Neuronal stem cell (in vitro differentiated cells): ENCODE measurements around the gene PKD2L2. TPM values are rescaled to one million over a fixed set of nuclear protein-coding genes. Genes with fewer than 3 reads are reported as not detected.

ENCODE experiments used
- DNase-seq: peaks from one replicate; pipeline ENCODE4 v3.0.0-alpha.2; 2013; ENCODE audit warnings: low spot score
- H2AFZ ChIP-seq: one replicate; pipeline ENCODE4 v1.6.1; 2013; ENCODE audit warnings: mild to moderate bottlenecking, low read length, inconsistent platforms
- H2AK5ac ChIP-seq: 2 replicates; pipeline ENCODE4 v1.6.1; 2013; ENCODE audit warnings: low read depth, mild to moderate bottlenecking, inconsistent platforms, low read length, moderate library complexity, mixed read lengths
- H2BK120ac ChIP-seq: 2 replicates; pipeline ENCODE4 v1.6.1; 2013; ENCODE audit warnings: low read depth, mild to moderate bottlenecking, inconsistent platforms, low read length, moderate library complexity, mixed read lengths
- H2BK12ac ChIP-seq: one replicate; pipeline ENCODE4 v1.6.1; 2013; ENCODE audit warnings: low read length, inconsistent platforms
- H2BK15ac ChIP-seq: 2 replicates; pipeline ENCODE4 v1.6.1; 2013; ENCODE audit warnings: mild to moderate bottlenecking, low read length, inconsistent platforms, mixed read lengths
- H2BK5ac ChIP-seq: one replicate; pipeline ENCODE4 v1.6.1; 2013; ENCODE audit warnings: inconsistent platforms, mild to moderate bottlenecking, low read length, moderate library complexity
- H3K14ac ChIP-seq: one replicate; pipeline ENCODE4 v1.6.1; 2013; ENCODE audit warnings: low read length, inconsistent platforms
- H3K18ac ChIP-seq: 2 replicates; pipeline ENCODE4 v1.6.1; 2013; ENCODE audit warnings: low read length, inconsistent platforms
- H3K23ac ChIP-seq: 2 replicates; pipeline ENCODE4 v1.6.1; 2013; ENCODE audit warnings: low read depth, mild to moderate bottlenecking, mixed read lengths, low read length, inconsistent platforms; ENCODE audit not compliant: poor library complexity
- H3K27ac ChIP-seq: replicated peaks from 3 replicates; pipeline ENCODE4 v1.5.1; 2013; ENCODE audit warnings: low read length, inconsistent platforms
- H3K27me3 ChIP-seq, 3 experiments: 2 replicates each; pipeline ENCODE4 v1.6.1; 2013; ENCODE audit warnings: low read length in 3 of 3, mild to moderate bottlenecking in 2 of 3, inconsistent platforms in 1 of 3, low read depth in 1 of 3, mixed read lengths in 1 of 3, moderate library complexity in 1 of 3; ENCODE audit not compliant: control insufficient read depth in 3 of 3, insufficient read depth in 3 of 3
- H3K36me3 ChIP-seq, 2 donors: replicated peaks in 1 of 2; 2 replicates each; pipeline ENCODE4 v1.6.1; 2013; ENCODE audit warnings: low read length in 2 of 2; ENCODE audit not compliant: control insufficient read depth in 2 of 2, insufficient read depth in 2 of 2
- H3K4ac ChIP-seq: 2 replicates; pipeline ENCODE4 v1.6.1; 2013; ENCODE audit warnings: inconsistent platforms, mild to moderate bottlenecking, low read length, moderate library complexity
- H3K4me1 ChIP-seq, 2 donors: 1 replicate in 1 of 2; 2 replicates in 1 of 2; pipeline ENCODE4 v1.6.1; 2013; ENCODE audit warnings: low read length in 2 of 2, low read depth in 1 of 2; ENCODE audit not compliant: control insufficient read depth in 2 of 2, insufficient read depth in 1 of 2
- H3K4me2 ChIP-seq: one replicate; pipeline ENCODE4 v1.6.1; 2013; ENCODE audit warnings: mild to moderate bottlenecking, low read length, inconsistent platforms; ENCODE audit not compliant: insufficient read depth, poor library complexity, severe bottlenecking
- H3K4me3 ChIP-seq, 2 donors: 2 replicates each; pipeline ENCODE4 v1.5.1; 2013; ENCODE audit warnings: low read length in 2 of 2, mild to moderate bottlenecking in 2 of 2, inconsistent platforms in 1 of 2, moderate library complexity in 1 of 2
- H3K79me1 ChIP-seq: one replicate; pipeline ENCODE4 v1.6.1; 2013; ENCODE audit warnings: low read depth, mild to moderate bottlenecking, inconsistent platforms, low read length, moderate library complexity
- H3K9ac ChIP-seq: one replicate; pipeline ENCODE4 v1.6.1; 2013; ENCODE audit warnings: mild to moderate bottlenecking, low read depth, low read length, inconsistent platforms; ENCODE audit not compliant: poor library complexity
- H3K9me3 ChIP-seq, 2 donors: replicated peaks in 1 of 2; 2 replicates each; pipeline versions ENCODE3 to v1.6.1; 2013; ENCODE audit warnings: low read length in 2 of 2, mild to moderate bottlenecking in 2 of 2, inconsistent platforms in 1 of 2, low read depth in 1 of 2, mixed read lengths in 1 of 2, moderate library complexity in 1 of 2; ENCODE audit not compliant: control insufficient read depth in 2 of 2, insufficient read depth in 1 of 2
- H4K8ac ChIP-seq: one replicate; pipeline ENCODE4 v1.6.1; 2013; ENCODE audit warnings: low read depth, mild to moderate bottlenecking, inconsistent platforms, low read length, moderate library complexity
- H4K91ac ChIP-seq: one replicate; pipeline ENCODE4 v1.6.1; 2013; ENCODE audit warnings: low read length, low read depth, mild to moderate bottlenecking, inconsistent platforms; ENCODE audit not compliant: poor library complexity
- WGBS, 2 donors: extraction: QIAGEN DNeasy Blood & Tissue Kit; methylation state at CpG; one replicate each; pipeline ENCODE4 v1.1.7; 2013; ENCODE audit warnings: missing lambda C conversion rate in 2 of 2, mixed read lengths in 1 of 2; ENCODE audit not compliant: insufficient read length in 2 of 2, insufficient replicate concordance in 1 of 2; ENCODE audit errors: extremely low coverage in 2 of 2; 5-methylcytosine and 5-hydroxymethylcytosine counted together
- polyA plus RNA-seq, 2 experiments: library from polyadenylated mRNA; stranded (reverse); fragments of 200-250 nt; gene quantifications; one replicate each; pipeline ENCODE4 v1.2.3, GENCODE V29; 2013

PKD2L2 gene
- not detected for polyA plus RNA-seq (2013, experiment 1 of 2)
- not detected for polyA plus RNA-seq (2013, experiment 2 of 2)

DNA sequence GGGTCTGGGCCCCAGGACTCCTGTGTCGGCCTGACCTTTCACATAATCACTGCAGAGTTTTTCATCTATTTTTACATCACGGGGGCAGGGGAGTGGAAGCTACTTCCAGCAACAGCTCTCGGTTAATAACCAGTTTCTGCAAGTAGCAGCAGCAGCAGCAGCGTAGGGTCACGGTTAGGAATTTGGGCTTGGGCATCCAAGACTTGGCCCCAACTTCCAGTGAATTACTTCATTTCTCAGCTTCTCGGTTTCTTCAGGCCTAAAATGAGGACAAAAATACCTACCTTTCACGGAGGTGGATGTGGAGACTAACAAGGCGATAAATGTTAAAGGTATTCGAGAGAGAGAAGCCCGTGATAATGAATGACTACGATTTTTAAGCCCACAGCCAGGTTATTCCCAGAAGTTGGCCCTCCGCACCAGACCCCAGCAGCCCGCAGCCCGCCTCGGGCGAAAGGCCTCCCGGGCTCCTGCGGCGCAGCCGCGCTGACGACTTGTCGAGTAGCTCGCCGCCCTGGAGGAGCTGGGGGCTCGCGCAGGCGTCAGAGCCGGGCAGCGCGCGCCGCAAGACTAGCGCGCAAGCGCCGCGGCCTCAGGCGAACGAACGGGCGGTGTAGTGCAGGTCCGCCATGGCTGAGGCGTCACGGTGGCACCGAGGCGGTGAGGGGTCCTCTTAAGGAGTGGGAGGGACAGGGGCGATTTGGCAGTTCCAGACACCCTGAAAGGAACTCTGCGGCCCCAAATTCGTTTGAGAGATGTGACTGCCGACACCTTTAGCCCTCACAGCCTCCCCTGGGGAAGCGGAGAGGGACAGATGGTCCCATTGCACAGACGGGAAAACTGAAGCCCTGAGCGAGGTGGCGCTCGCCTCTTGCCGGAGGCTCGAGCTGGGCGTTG is at the start of gene PKD2L2:
Gene PKD2L2 (plus strand): TSS at position 595 of the 897 bp plus-strand sequence. CDS start 35 bp downstream, at position 630.
- peak within 1 kb of the TSS; percentile 94 for H3K23ac ChIP-seq
- peak within 1 kb of the TSS; percentile 93 for H3K18ac ChIP-seq
- peaks cover 3% of the 10 kb centered on the region for H3K79me1 ChIP-seq
- H3K27ac ChIP-seq, result no peak within 1 kb of the TSS
- H2BK12ac ChIP-seq, result no peak within 1 kb of the TSS
- peak within 1 kb of the TSS; percentile 50 for H4K8ac ChIP-seq
- peaks cover 0 to 2% (median 0%) of the 10 kb centered on the region in 3 experiments for H3K27me3 ChIP-seq
- no peak within 1 kb of the TSS for H2BK120ac ChIP-seq
- peaks cover 0 to 2% of the 10 kb centered on the region in 2 donors for H3K9me3 ChIP-seq
- H3K4ac ChIP-seq, result no peak within 1 kb of the TSS
- H3K14ac ChIP-seq, result no peak within 1 kb of the TSS
- DNase-seq, result peak; percentile 23
- H4K91ac ChIP-seq, result no peak within 1 kb of the TSS
- H3K4me1 ChIP-seq, result peaks cover 2 to 7% of the 10 kb centered on the region in 2 donors
- no peak within 1 kb of the TSS for H2BK5ac ChIP-seq
- peak within 1 kb of the TSS; percentile 37 for H2BK15ac ChIP-seq
- no peaks in the 10 kb centered on the region for H3K36me3 ChIP-seq
- H3K4me3 ChIP-seq, result peak within 1 kb of the TSS in 1 of 2 donors; percentile 63
- no CpG with 5 or more reads among the region's 59 CpGs for WGBS, 2 donors
- no peak within 1 kb of the TSS for H2AK5ac ChIP-seq
- peak within 1 kb of the TSS; percentile 88 for H2AFZ ChIP-seq
- H3K9ac ChIP-seq, result no peak within 1 kb of the TSS
- no peak within 1 kb of the TSS for H3K4me2 ChIP-seq

DNA sequence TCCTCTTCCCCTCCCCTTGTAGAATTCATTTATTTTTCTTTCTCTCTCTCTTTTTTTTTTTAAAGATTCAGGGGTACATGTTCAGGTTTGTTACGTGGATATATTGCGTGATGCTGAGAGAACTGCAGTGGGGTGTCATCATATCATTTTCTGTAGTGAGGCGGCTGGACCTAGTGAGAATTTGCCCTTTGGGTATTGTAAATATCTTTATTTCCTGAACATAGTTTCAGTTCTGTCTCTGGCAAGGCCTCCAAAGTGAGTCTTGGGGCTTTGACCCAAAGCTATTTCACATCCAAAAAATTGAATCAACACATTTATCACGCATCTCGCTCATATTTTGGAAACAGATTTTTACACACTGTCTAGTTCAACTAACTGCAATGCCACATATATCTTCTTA is 47.0 kb upstream of the PKD2L2 start:
- Histone ChIP-seq H3K79me1 (no peaks in the 10 kb centered on the region), H2BK15ac (no peak overlapping the region), H3K9ac (no peak overlapping the region), H3K4me3 (no peak overlapping the region), H3K27ac (no peak overlapping the region), H2BK12ac (no peak overlapping the region), H3K18ac (no peak overlapping the region), H3K14ac (no peak overlapping the region), H3K9me3 (no peaks in the 10 kb centered on the region), H2AFZ (no peak overlapping the region), H4K8ac (no peak overlapping the region), H3K4ac (no peak overlapping the region), H2BK120ac (no peak overlapping the region), H3K4me1 (no peaks in the 10 kb centered on the region), H3K36me3 (no peaks in the 10 kb centered on the region), H3K23ac (no peak overlapping the region), H3K4me2 (no peak overlapping the region), H2BK5ac (no peak overlapping the region), H2AK5ac (no peak overlapping the region), H3K27me3 (peaks cover 0 to 8% (median 0%) of the 10 kb centered on the region in 3 experiments), H4K91ac (no peak overlapping the region)
- DNase-seq, result no peak
- WGBS, 2 donors, result no CpG with 5 or more reads among the region's 5 CpGs

GRCh38 chr5:137843676-137844299 is 45.5 kb upstream of the PKD2L2 start:
- H2BK12ac ChIP-seq, result no peak overlapping the region
- H3K4me2 ChIP-seq, result no peak overlapping the region
- H2AK5ac ChIP-seq, result no peak overlapping the region
- H3K4me3 ChIP-seq, result no peak overlapping the region
- no peak overlapping the region for H4K91ac ChIP-seq
- H3K27ac ChIP-seq, result no peak overlapping the region
- no CpG with 5 or more reads among the region's 4 CpGs for WGBS, 2 donors
- H3K9me3 ChIP-seq, result no peaks in the 10 kb centered on the region
- no peak overlapping the region for H3K18ac ChIP-seq
- H3K9ac ChIP-seq, result no peak overlapping the region
- H3K36me3 ChIP-seq, result no peaks in the 10 kb centered on the region
- H2BK120ac ChIP-seq, result no peak overlapping the region
- H3K27me3 ChIP-seq, result peaks cover 0 to 8% (median 0%) of the 10 kb centered on the region in 3 experiments
- H2AFZ ChIP-seq, result no peak overlapping the region
- no peak overlapping the region for H3K23ac ChIP-seq
- H2BK5ac ChIP-seq, result no peak overlapping the region
- H3K4ac ChIP-seq, result no peak overlapping the region
- H3K14ac ChIP-seq, result no peak overlapping the region
- no peak overlapping the region for H2BK15ac ChIP-seq
- no peaks in the 10 kb centered on the region for H3K4me1 ChIP-seq
- DNase-seq, result no peak
- no peak overlapping the region for H4K8ac ChIP-seq
- no peaks in the 10 kb centered on the region for H3K79me1 ChIP-seq

DNA sequence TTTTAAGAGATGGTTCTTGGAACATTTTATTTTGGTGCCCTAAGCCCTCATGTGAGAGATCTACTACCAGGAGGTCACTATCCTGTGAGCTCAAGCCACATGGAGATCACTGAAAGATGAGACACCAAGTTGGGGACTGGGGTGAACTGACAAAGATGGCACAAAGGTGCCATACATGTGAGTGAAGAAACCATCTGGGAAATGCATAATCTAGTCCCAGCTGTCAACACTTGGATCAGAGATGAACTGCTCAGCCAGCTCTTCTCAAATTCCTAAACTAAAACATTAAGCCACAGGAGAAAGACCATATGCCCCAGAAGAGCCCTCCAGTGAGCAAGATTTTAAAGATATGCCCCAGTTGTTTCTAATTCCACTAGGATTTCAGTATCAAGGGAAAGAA is 43.8 kb upstream of the PKD2L2 start:
- no peak overlapping the region for H3K4me3 ChIP-seq
- no peak overlapping the region for H4K91ac ChIP-seq
- no peak overlapping the region for H2BK15ac ChIP-seq
- no peak overlapping the region for H3K9ac ChIP-seq
- peaks cover 0 to 4% (median 0%) of the 10 kb centered on the region in 3 experiments for H3K27me3 ChIP-seq
- no peak overlapping the region for H3K14ac ChIP-seq
- no peaks in the 10 kb centered on the region for H3K79me1 ChIP-seq
- H4K8ac ChIP-seq, result no peak overlapping the region
- DNase-seq, result no peak
- no peak overlapping the region for H3K4ac ChIP-seq
- H3K23ac ChIP-seq, result no peak overlapping the region
- no peaks in the 10 kb centered on the region for H3K4me1 ChIP-seq
- H3K18ac ChIP-seq, result no peak overlapping the region
- no peak overlapping the region for H3K4me2 ChIP-seq
- H2BK12ac ChIP-seq, result no peak overlapping the region
- H3K27ac ChIP-seq, result no peak overlapping the region
- no peak overlapping the region for H2BK5ac ChIP-seq
- no peak overlapping the region for H2AK5ac ChIP-seq
- no peak overlapping the region for H2AFZ ChIP-seq
- H3K9me3 ChIP-seq, result no peaks in the 10 kb centered on the region
- no peak overlapping the region for H2BK120ac ChIP-seq
- H3K36me3 ChIP-seq, result no peaks in the 10 kb centered on the region
